ENCODE data around the gene MANSC4.
"Not testable (repeated sequence)": the region's sequence is repeated elsewhere in the genome, so short reads cannot be mapped to it uniquely, and the experiment has no call there.

Gene MANSC4

GRCh38 chr12:27751386-27752047, 28.5 kb downstream of the MANSC4 start:
- no peak for DNase-seq (ENCODE audit: low read depth)

DNA sequence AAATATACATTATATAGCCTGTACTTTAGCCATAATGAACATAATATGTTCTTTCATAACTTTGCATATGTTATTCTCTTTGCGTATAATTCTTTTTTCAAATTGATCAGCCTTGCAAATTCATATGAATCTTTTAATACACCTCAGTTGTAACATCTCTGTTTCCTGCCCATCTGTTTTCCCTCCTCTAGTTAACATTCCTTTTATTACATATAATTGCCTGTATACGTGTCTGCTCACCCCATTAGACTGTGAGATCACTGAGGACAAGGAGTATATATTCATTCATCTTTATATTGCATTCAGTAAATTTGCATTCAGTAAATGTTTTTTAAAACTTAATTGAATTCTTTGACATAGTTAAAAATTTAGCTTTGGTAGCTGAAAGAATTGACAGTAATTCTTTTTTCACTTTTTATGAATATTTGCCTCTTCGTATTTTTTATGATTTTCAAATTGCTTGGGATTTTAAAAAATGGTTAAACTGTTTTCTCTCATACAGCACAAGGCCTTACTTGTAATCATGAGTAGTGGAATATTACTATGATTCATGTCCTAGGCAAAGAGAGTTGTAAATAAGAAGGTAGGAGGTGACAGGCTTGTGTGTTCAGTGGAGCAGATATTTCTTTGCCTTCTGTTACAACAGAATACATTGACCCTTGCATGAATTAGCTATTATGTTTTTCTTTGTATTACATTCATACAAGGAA, 32.8 kb downstream of the MANSC4 start:
- DNase-seq (ENCODE audit: low read depth) = no peak

- DNase-seq (ENCODE audit: low read depth) = not testable (repeated sequence)
These were observed 34.3 kb downstream of the MANSC4 start for GRCh38 chr12:27745734-27746133.

DNA sequence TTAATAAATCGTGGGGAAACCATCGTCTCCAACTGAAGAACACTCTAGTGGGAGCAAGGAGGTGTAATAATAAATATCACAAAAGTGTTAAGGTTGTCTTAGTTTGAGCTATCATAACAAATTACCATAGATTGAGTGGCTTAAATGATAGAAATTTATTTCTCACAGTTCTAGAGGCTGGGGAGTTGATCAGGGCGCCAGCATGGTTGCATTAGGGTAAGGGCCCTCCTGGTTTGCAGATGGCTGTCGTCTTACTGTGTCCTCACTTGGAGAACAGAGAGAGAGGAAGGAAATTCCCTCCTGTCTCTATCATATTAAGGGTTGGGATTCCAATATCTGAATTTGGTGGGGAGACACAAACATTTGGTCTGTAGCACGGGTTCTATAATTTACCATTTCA, 36.4 kb downstream of the MANSC4 start:
- DNase-seq (ENCODE audit: low read depth) = no peak

DNA sequence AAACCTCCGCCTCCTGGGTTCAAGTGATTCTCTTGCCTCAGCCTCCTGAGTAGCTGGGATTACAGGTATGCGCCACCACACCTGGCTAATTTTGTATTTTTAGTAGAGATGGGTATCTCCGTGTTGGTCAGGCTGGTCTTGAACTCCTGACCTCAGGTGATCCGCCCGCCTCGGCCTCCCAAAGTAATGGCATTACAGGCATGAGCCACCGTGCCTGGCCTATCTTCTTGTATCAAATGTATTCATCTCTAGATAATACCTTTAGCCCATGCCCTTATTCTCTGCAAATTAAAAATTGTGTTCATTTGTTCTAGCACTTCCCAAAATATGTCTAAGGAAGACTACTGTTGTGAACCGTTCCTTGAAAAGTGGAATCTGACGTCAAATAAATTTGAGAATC, 45.7 kb downstream of the MANSC4 start:
- DNase-seq (ENCODE audit: low read depth) = not testable (repeated sequence)

DNA sequence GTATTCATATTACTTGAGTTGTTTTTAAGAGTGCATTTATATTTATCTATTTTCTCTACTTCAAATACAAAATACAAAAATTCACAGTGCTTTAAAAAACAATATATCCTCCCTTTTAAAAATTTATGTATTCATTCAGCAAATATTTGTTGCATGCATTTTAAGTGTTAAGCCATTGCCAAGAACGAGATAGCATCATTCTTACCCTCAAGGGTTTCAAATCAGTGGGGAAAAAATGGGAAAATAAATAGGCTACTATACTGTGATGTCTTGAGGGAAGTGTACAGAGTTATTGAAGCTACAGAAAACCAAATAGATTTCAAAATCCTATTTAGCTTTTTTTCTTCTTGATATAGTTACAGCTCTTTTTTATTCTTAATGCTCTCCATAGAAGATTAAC, 46.2 kb downstream of the MANSC4 start:
- DNase-seq (ENCODE audit: low read depth) = no peak

- DNase-seq (ENCODE audit: low read depth) = no peak
These were observed 46.9 kb downstream of the MANSC4 start for GRCh38 chr12:27733052-27733656.

- DNase-seq (ENCODE audit: low read depth) = no peak
These were observed 47.8 kb downstream of the MANSC4 start for GRCh38 chr12:27732281-27732680.

GRCh38 chr12:27730097-27730588, 49.9 kb downstream of the MANSC4 start:
- no peak for DNase-seq (ENCODE audit: low read depth)

DNA sequence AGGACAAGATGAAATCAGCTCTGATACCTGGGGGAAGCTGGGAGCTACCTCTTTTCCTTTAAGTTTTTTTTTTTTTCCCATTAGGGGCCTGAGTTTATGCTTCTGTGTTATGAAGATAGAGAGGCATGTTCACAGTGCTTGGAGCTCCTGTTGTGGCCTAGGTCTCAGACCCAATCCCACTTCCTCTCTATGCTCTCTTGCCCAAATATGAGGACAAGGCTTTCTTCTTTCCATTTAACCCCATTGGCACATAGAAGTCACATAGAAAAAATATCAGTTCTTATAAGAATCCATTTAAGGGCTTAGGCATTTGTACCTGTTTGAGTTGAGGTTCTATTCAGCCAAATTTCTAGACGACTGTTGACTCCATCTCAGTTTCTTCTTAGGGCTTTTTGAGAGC, 56.8 kb downstream of the MANSC4 start:
- no peak for DNase-seq (ENCODE audit: low read depth)

Measured in activated T-helper 1 cell treated with Interleukin-2 at 50 U/mL for 16 hours (primary cell).